HL-60/S4 treated with phorbol 12-myristate 13-acetate at 8.2 ng/mL for 4 days and 3 days (cell line): ENCODE data around the gene PIEZO1.

Experiments used
- in situ Hi-C: fragments of 300-500 bp; cut with MboI; formaldehyde crosslinking; loops from 2 replicates; pipeline ENCODE4 v1.15.0; 2022; ENCODE audit warnings: low sequenced_read_pairs

Gene PIEZO1

DNA sequence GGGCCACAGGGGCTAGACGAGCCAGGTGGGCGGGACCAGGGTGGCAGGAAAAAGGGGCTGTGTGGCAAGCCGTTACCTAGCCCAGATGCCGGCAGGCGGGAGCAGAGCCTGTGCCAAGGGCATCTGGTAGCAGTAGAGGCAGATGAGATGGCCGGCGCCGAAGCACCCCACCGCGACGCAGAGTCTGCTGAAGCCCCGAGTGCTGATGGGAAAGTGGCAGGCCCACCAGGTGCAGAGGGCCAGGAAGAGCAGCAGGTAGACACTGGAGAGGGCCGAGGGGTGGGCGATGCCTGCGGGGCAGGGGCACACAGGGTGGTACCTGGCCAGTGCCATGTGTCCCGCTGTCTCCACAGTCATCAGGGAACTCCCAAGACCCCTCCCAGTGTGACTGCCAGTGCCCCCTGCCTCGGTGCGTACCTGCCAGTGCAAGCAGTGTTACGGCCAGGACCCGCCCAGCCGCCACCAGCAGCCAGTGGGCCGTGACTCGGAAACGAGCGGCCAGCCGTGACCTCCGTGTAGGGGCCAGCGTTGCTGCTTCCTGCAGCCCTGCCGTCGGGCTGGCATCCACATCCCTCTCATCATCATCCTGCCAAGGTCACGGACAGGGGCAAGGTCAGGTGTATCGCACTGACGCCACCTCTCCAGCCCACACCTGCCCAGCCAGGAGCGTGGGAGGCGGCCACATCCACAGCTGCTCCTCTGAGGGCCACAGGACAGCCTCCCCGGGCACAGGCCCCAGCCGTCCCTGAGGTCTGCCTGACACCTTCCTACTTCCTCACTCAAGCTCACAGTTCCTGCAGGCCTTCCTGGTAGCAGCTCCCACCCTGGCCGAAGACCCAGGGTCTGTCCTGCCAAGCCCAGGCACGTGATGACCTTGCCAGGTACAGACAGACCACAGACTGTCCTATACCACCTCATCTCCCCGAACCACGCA is 46.6 kb downstream of the PIEZO1 start:
- in situ Hi-C loops = no loop called here

DNA sequence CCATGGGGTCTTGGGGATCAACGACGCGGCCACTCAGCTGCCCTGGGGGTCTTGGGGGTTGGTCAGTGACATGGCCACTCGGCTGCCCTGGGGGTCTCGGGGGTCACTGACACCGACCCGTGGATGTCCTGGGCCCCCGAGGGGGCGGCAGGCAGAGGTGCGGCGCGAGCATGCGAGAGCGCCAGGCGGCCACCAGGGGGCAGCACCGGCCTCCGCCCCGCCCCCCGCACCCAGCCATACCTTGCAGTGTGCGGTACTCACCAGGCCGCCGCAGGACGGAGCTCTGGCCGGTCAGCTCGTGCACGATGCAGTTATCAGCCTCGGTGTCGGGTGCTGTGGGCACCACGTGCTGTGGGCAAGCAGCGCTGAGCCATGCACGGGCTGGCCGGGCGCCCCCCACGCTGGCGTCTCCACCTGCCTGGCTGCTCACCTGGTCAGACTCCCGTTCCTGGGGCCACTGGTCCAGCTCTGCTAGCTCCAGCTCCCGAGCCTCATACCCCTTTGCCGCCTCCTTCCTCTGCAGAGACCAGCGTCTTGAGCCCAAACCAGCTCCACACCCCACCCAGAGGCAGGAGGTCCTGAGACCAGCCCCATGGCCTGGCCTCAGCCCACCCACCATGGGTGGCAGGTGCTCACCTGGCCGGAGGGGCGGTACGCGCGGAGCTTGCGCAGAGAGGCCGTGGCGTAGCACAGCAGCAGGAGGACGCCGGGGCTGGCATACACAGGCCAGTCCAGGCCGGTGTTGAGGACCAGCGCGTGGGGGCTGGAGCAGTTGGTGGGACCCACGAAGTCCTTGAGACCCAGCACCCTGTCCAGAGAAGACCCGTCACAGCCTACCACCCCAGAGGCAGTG is 47.5 kb downstream of the PIEZO1 start:
- in situ Hi-C loops = no loop called here

DNA sequence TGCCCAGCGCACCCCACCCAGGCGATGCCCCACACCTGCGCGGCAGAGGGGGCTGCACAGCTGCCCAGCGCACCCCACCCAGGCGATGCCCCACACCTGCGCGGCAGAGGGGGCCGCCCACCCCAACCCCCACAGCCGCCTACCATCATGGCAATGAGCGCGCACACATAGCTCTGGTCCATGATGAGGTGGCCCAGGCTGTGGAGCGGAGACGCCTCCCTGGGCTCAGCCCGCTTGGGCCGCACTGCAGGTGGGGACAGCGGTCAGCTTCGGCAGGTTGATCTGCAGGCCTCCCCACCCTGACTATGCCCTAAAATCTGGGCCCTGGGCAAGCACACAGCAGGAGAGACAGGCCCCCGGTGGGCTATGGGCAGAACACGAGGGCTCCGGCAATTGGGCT is 48.5 kb downstream of the PIEZO1 start:
- in situ Hi-C loops = no loop called here

DNA sequence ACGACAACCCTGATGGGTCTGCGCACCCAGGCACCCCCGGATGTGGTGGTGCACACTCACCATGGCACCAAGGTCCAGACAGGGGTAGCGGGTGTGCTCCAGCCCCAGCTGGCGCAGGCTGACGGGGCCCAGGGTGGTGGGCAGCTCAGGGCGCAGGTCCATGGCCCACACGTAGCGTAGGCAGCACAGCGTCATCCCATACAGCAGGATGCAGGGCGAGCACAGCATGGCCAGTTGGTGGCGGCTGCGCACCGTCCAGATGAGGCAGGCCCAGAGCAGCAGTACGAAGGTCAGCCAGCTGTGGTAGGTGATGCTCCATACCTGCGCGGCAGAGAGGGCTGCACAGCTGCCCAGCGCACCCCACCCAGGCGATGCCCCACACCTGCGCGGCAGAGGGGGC is 48.9 kb downstream of the PIEZO1 start:
- in situ Hi-C loops = no loop called here

DNA sequence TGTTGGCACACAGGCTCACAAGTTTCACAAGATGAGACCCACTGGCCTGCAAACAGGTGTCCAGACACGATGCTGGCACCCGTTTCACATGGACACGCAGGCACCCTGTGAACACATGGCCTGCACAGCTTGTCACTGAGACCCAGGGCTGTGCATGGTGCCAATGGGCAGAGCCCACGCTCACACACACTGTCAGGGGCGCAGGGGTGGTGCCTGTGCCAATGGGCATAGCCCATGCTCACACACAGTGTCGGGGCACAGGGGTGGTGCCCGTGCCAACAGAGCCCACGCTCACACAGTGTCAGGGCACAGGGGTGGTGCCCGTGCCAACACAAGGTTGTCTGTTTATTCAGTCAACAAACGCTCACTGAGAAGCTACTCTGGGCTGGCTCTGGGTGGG is 49.4 kb downstream of the PIEZO1 start:
- in situ Hi-C loops = no loop called here

DNA sequence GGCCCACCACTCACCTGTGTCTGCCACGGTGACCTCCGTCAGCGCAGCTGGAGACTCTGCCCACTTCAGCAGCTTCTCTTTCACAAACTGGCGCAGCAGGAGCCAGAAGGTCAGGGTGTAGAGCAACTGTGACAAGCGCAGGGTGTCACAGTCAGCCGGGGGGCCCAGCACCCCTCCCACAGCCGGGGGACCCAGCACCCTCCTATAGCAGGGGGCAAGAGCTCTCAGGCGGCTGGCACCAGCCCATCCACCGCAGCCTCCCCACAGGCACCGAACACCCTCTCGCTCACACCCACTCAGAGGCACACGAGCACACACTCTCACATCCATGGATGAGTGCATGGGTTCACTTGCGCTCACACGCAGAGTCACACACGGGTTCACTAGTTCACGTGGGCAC is 49.9 kb downstream of the PIEZO1 start:
- in situ Hi-C loops = no loop called here

DNA sequence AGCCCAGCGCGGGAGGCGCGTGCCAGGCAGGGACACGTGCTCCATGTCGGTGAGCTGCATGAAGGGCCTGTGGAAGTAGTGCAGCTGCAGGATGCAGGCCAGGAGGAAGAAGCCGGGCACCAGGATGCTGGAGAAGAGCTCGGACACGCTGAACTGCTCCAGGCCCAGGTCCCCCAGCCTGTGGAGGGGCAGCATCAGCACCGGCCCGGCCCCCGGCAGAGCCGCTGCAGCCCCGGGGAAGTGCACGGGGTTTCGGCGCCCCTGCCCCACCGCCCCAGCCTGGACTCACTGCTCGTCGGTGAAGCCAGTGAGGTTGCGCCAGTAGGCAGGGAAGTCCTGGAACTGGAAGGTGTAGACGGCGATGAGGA is 50.7 kb downstream of the PIEZO1 start:
- in situ Hi-C loops = no loop called here

DNA sequence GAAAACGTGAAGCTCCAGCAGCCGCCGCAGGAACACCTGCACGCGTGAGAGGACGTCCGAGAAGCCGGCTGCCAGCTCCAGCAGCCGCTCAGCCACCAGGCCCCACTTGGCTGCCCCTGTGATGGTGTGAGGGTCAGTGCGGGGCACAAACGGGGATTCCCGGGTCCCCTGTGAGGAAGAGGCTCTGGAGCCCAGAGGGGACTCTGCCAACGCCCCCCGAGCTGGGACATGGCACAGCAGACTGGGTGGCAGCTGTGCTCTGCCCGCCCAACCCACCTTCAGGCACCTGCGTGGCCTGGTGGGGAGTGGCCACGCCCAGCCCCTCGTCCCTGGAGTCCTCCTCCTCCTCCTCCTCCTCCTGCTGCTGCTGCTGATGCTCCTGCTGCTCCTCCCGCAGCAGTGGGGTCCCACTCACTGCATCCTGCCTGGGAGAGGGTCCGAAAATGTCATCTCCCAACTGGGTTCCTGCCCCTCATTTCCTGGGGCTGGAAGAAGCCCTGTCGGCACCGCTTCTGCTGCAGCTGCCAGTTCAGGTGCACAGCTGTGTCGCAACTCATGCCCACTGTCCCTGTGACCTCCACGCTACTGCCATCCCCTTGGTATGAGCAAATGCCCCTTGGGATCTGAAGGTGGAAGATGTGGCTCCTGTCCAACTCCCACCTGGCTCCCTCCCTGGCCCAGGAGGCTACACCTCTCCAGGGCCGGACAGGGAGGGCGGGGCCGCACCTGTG is 51.2 kb downstream of the PIEZO1 start:
- in situ Hi-C loops = no loop called here

DNA sequence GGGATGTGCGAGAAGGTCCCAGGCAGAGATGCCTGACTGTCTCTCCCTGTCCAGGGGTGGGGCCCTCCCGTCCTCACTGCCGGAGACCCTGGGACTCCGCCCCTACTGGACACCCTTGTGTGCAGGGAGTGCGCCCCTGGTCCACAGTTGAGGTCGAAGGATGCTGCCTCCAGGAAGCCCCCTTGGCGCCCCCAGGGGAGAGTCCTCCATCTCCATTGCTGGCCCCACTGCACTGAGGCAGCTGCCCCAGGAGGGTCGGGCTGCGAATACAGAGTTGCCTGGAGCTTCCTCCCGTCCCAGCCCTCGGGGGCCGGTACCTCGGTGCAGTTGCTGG is 52.1 kb downstream of the PIEZO1 start:
- in situ Hi-C loops = no loop called here

DNA sequence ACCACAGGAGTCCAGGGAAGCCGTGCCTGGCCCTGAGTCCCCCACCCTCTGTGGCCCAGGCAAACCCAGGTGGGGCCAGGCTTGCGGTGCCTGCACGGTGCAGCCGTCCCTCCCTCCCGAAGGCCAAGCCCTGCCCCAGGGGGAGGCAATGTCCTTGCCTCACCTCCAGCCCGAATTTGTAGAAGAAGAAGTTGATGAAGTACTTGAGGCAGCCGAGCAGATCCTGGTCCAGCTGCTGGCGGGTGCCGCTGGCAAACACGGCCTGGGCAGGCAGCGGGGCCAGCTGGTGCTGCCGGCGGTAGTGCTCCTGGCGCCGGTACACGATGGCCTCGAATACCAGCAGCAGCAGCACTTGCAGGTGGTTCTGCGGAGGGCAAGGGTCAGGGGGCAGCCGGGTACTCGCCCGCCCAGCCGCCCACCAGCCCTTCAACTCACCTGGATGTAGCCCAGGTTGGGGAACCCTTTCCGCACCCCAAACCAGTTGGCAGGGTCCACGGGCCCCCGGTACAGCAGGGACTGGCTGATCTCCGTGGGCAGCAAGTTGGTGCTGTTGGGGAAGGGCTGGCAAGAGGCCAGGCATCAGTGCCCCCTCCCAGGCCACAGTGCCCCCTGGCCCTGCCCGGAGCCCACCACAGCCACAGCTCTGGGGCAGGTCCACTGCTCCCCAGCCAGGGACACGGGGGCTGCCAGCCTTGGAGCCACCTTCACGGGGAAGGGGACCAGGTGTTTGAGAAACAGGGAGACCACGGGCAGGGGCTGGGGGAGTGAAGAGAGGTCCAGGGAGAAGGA is 52.7 kb downstream of the PIEZO1 start:
- in situ Hi-C loops = no loop called here

DNA sequence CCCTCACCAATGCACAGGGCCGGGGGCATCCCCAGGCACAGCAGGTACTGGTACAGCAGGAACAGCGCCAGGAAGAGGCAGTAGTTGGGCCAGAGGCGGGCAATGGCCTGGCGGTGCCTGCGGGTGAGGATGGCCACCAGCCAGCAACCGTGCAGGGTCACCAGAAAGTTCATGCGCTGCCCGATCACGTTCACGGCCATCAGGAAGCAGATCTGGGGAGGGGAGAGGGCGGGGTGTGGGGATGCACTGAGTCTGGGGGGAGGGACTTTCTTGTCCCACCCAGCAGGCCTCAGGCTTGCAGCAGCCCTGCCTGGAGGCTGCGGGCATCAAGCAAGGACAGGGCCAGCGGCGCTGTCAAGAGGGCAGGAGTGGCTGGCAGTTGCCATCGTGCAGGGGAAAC is 53.3 kb downstream of the PIEZO1 start:
- in situ Hi-C loops = no loop called here

DNA sequence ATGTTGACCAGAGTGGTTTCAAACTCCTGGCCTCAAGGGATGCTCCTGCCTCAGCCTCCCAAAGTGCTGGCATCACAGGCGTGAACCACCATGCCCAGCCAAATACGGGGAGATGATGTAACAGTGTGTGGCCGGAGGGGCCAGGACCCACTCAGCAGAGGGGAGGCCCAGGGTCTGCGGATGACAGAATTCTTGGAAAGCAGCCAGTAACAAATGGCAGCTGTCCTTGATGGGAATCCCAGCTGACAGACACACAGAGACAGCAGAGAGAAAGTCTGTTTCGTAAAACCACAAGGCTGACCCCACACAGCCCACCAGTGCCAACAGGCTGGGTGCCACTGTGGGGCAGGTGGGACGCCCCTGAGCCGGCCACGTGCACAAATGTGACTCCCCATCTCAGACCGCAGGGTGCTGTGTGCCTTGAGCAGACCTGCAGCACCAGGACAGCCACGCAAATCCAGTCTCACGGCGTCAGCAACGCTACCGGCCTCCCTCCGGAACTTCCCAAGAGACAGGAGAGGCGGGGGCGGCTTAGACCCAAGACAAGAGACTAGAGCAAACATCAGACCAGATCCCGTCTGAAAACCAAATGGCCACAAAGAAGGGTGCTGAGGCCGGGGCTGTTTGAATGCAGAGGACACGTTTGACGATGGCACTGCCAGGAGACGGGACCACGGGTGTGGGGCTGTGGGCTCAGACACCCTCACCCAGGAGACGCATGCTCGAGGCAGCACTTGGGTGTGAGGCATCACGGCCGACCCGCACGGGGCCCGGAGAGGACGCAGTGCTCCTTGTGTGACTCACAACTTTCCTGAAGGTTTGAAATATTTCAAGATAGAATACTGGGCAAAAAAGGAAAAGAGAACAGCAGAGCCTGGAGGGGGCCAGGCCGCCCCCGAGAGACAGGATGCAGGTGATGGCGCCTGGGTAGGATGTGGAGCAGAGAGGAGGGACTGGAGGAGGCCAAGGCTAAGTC is 54.1 kb downstream of the PIEZO1 start:
- in situ Hi-C loops = no loop called here

DNA sequence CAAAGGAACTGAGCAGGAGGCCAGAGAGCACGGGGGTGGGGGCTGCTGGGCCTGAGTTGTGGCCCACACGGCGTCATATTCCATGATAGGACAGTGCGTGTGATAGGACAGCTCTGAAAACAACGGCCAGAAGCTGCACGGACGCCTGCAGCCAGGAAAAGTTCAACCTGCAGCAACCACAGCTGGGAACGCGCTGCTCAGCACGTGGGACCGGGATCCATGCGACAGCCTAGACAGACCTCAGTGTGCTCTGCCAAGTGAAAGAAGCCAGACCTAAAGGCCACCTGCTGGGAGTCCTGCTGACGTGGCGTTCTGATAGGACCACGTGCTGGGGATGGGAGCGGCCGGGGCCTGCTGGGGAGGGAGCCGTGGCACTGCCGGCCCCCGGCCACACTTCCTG is 57.1 kb downstream of the PIEZO1 start:
- in situ Hi-C loops = no loop called here

DNA sequence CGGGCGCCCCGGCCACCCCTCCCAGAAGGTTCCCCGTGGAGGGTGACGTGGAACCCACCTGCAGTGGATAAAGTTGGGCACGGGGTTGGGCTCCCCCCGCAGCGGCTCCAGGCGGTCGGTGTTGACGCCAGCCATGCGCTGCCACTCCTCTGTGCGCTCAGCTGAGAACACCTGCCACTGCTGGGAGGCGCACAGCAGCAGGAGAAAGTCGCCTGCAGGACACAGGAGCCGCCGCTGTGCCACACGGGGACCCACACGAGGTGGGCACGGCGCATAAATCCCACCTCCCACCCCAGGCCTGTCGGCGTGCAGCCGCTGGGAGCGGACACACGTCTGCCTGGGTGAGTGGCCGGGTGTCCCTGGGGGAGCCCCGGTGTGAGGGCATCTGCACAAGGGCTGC is 58.0 kb downstream of the PIEZO1 start:
- in situ Hi-C loops = no loop called here

DNA sequence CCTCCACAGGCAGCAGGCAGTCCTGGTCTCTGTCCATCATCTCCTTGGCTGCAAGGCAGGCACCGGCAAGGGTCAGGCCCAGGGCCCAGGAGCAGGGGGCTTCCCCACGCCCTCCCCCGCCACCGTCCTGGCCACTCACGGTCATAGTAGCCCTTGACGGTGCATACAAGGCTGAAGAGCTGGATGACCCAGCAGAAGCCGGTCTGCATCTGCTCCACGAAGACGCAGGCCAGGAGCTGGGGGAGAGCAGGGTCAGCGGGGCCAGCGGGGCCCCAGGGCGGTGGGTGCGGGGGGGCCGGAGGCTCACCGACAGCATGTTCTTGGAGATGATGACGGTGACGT is 58.6 kb downstream of the PIEZO1 start:
- in situ Hi-C loops = no loop called here

DNA sequence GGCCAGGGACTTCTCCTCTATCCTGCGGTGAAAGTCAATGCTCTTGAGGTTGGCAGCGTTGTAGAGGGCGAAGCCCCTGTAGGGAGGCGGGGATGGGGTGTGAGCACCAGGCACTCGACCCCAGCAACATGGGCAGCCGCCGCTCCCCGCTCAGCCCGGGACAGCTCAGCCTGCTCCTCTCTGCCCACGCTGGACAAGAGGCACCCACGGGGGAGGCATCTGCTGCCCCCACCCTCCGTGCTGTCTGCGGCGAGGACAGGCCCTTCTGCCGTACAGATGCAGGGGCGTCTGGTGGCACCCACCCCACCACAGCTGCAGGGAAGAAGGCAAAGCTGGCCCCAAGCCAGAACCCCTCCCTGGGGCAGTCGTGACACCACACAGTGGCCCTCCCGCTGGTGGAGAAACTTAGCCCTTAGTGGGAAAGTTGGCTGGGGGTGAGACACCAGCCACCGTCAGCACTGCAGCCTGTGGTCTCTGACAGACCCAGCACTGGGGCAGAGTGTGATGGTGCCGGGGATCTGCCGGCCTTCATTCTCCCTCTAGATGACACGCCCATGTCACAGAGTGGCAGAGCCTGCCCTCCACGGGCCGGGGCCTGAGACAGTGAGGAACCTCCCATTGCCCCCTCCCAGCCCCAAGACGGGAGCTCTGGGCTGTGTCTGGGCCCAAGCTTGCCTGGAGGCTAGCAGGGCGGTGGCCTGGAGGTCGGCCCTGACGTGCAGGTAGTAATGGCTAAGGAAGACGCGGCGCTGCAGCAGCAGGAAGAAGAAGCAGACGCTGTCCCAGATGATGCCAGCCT is 59.2 kb downstream of the PIEZO1 start:
- in situ Hi-C loops = no loop called here

DNA sequence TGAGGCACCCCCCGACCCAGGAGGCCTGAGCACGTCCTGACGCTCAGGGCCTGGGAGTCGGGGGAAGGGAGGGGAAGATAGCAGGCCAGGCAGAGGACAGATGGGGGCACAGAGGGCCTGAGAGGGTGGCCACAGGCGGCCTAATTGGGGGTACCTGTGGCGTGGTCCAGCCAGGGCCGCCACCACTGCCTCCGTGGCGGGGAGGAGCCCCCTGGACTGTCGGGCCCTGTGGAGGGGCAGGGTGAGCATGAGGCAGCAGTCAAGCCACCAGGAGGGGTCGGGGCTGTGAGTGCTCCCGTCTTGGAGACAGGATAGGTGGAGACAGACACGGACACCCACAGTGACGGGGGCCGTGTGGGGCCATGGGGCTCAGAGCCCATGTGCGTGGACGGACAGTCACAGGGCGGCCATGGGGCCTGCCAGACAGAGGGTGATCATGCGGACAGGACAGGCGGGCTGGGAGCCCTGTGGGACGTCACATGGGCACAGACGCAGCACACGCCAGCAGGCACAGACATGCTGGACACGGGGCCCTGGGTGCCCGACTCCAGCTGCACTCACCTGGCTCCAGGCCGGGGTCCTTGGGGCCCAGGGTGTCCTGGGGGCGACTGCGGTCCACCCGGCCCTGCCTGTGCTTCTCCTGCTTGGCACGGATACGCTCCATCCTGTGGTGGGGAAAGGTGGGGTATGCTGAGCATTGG is 60.0 kb downstream of the PIEZO1 start:
- in situ Hi-C loops = no loop called here

DNA sequence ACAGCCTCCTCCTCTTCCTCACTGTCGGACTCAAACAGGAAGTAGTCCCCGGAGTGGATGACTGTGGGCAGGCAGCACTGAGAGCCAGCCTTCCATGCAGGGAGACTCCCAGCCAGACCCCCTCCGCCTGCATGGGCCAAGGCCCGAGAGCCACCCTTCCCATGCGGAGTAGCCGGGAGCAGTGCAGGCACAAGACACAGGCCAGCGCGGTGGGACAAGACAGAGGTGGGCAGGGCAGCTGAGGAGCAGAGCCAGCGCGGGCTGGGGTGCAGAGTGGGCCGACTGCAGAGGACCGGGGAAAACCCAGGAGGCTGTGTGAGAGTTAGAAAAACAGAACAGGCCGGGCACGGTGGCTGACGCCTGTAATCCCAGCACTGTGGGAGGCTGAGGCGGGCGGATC is 61.1 kb downstream of the PIEZO1 start:
- in situ Hi-C loops = no loop called here
